Tibial nerve (tissue), 4 donors: ENCODE results near the gene ELF3. TPM values are rescaled to one million over a fixed set of nuclear protein-coding genes. Genes with fewer than 3 reads are reported as not detected.
"Not testable (repeated sequence)": the region's sequence is repeated elsewhere in the genome, so short reads cannot be mapped to it uniquely, and the experiment has no call there.

ENCODE experiments used
- DNase-seq, 2 donors: peaks; one replicate each; pipeline ENCODE4 v3.0.0-alpha.2; 2019; ENCODE audit warnings: low spot score in 2 of 2
- H3K27ac ChIP-seq, 4 donors: fragments of 200-600 bp; sonication (generic) in 3 of 4; one replicate each; pipeline ENCODE4 v1.5.1; 2017 to 2019; ENCODE audit warnings: mild to moderate bottlenecking in 1 of 4
- H3K27me3 ChIP-seq, 2 donors: fragments of 200-600 bp; sonication (generic) in 1 of 2; one replicate each; pipeline versions ENCODE4 v1.5.1 to v1.6.0; 2017 to 2019
- H3K36me3 ChIP-seq, 3 donors: fragments of 200-600 bp; sonication (generic); one replicate each; pipeline ENCODE4 v1.5.1; 2018 to 2019
- H3K4me1 ChIP-seq, 4 donors: fragments of 200-600 bp; sonication (generic) in 3 of 4; one replicate each; pipeline ENCODE4 v1.5.1; 2017 to 2019
- H3K4me3 ChIP-seq, 4 donors: fragments of 200-600 bp; sonication (generic) in 3 of 4; one replicate each; pipeline ENCODE4 v1.5.1; 2017 to 2019; ENCODE audit warnings: mild to moderate bottlenecking in 1 of 4, moderate library complexity in 1 of 4
- H3K9me3 ChIP-seq, 4 donors: fragments of 200-600 bp; sonication (generic) in 3 of 4; one replicate each; pipeline ENCODE4 v1.5.1; 2017 to 2019
- EP300 ChIP-seq, 2 donors: sonication (generic); formaldehyde crosslinking; IDR thresholded peaks; one replicate each; pipeline ENCODE4 v1.6.1; 2017; ENCODE audit warnings: antibody characterized with exemption in 2 of 2, mild to moderate bottlenecking in 1 of 2
- POLR2A ChIP-seq, 2 donors: fragments of 450-650 bp; IDR thresholded peaks; one replicate each; pipeline ENCODE4 v1.6.1; 2017; ENCODE audit warnings: antibody characterized with exemption in 2 of 2, mild to moderate bottlenecking in 2 of 2, moderate library complexity in 2 of 2
- WGBS, 2 donors: methylation state at CpG; one replicate each; pipeline ENCODE4 v1.1.5; 2018; 5-methylcytosine and 5-hydroxymethylcytosine counted together
- small RNA-seq: library from RNA; depleted of rRNA; stranded (forward); fragments of <200 nt; gene quantifications from one replicate; pipeline ENCODE3, GENCODE V24; 2016
- total RNA-seq, 4 donors: library from RNA; depleted of rRNA; stranded (reverse); fragments of >200 nt; gene quantifications; one replicate each; pipeline ENCODE4 v1.1.0, GENCODE V29; 2016
- TF ChIP-seq, protein P1 (sequence below), 5 experiments: fragments of 200-600 bp in 3 of 5; fragments of 450-650 bp in 2 of 5; sonication (generic) in 3 of 5; IDR thresholded peaks; one replicate each; pipeline ENCODE4 v1.5.1; 2016 to 2019; ENCODE audit warnings: antibody characterized with exemption in 5 of 5, mild to moderate bottlenecking in 3 of 5, moderate library complexity in 2 of 5

Gene ELF3
- total RNA-seq, 4 donors from 2014 or later = under 0.01 to 1.2 TPM; not detected in 2

DNA sequence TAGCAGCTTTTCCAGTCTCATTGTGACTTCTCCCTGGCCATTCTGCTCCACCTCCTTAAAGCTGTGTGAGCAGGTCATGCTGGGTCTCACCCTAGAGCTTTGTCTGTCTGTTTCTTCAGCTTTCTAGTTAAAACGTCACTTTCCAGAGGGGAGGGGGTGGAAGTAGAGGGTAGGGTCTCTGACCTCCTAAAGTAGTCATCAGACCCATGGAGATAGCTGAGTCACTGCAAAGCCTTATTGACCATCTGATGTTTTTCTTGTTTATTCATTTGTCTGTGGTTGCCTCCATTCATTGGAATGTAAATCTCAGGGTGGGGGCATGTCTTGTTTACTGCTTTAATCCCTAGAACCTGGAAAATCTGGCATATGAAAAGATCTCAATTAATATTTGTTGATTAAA lies 52.7 kb downstream of the ELF3 start:
- no peak for TF ChIP-seq POLR2A (IDR thresholded peaks at IDR 0.05)
- no peak for TF ChIP-seq EP300 (IDR thresholded peaks at IDR 0.05)
- TF ChIP-seq, protein P1, sequence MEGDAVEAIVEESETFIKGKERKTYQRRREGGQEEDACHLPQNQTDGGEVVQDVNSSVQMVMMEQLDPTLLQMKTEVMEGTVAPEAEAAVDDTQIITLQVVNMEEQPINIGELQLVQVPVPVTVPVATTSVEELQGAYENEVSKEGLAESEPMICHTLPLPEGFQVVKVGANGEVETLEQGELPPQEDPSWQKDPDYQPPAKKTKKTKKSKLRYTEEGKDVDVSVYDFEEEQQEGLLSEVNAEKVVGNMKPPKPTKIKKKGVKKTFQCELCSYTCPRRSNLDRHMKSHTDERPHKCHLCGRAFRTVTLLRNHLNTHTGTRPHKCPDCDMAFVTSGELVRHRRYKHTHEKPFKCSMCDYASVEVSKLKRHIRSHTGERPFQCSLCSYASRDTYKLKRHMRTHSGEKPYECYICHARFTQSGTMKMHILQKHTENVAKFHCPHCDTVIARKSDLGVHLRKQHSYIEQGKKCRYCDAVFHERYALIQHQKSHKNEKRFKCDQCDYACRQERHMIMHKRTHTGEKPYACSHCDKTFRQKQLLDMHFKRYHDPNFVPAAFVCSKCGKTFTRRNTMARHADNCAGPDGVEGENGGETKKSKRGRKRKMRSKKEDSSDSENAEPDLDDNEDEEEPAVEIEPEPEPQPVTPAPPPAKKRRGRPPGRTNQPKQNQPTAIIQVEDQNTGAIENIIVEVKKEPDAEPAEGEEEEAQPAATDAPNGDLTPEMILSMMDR (IDR thresholded peaks at IDR 0.05) = no peak
- no peak for DNase-seq
- 0 to 12% methylated on average over 1 of the region's 1 CpG for WGBS, 2 donors

DNA sequence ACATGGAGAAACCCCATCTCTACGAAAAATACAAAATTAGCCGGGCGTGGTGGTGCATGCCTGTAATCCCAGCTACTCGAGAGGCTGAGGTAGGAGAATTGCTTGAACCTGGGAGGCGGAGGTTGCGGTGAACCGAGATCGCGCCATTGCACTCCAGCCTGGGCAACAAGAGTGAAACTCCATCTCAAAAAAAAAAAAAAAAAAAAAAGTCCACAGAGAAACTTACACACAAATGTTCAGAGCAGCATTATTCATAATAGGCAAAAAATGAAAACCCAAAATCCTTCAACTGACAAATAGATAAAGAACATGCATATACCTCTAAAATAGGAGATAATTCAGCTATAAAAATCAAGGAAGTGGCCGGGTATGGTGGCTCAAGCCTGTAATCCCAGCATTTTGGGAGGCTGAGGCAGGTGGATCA lies 54.5 kb downstream of the ELF3 start:
- H3K4me1 ChIP-seq, H3K27ac ChIP-seq, H3K4me3 ChIP-seq, H3K36me3 ChIP-seq, DNase-seq, H3K9me3 ChIP-seq, H3K27me3 ChIP-seq: not testable (repeated sequence)
- 90 to 94% methylated on average over 10 of the region's 10 CpGs for WGBS, 2 donors

More for the DNA sequence above, 52.7 kb downstream of the ELF3 start:
- Histone ChIP-seq H3K9me3 (no peaks in the 10 kb centered on the region), H3K4me1 (no peaks in the 10 kb centered on the region), H3K27me3 (no peaks in the 10 kb centered on the region), H3K27ac (no peak overlapping the region), H3K4me3 (no peak overlapping the region), H3K36me3 (no peaks in the 10 kb centered on the region)

Small RNA genes within 50 kb of the gene (small RNA-seq; reads per million reads assigned to genes)
- not detected for gene AL691482.1
- gene AL691482.2 = not detected
- not detected for gene MIR6740
- not detected for gene RF00156

Other genes starting within 250 kb of the ELF3 start
- 10 to 100 TPM; 13.3 to 22.1 (median 15.3) TPM for gene IPO9, start 181.4 kb upstream of the ELF3 start, total RNA-seq
- gene SHISA4, start 121.7 kb upstream of the ELF3 start, total RNA-seq = 10 to 100 TPM; 42.6 to 76.6 (median 66.4) TPM
- gene LMOD1, start 64.0 kb upstream of the ELF3 start, total RNA-seq = 100 to 1,000 TPM in 2 of 4 donors, 10 to 100 TPM in 2; 86.9 to 165 (median 107) TPM
- 10 to 100 TPM; 16.2 to 31.8 (median 21.0) TPM for gene TIMM17A, start 55.1 kb upstream of the ELF3 start, total RNA-seq
- gene RNPEP, start 27.9 kb upstream of the ELF3 start, total RNA-seq = 100 to 1,000 TPM; 107 to 168 (median 135) TPM
- gene GPR37L1, start 112.3 kb downstream of the ELF3 start, total RNA-seq = 10 to 100 TPM; 13.8 to 26.3 (median 24.3) TPM
- 10 to 100 TPM; 35.0 to 64.5 (median 49.3) TPM for gene ARL8A, start 134.2 kb downstream of the ELF3 start, total RNA-seq
- 10 to 100 TPM in 1 of 4 donors, 1 to 10 TPM in 3; 1.2 to 13.8 (median 6.8) TPM for gene PTPN7, start 150.0 kb downstream of the ELF3 start, total RNA-seq
- gene LGR6, start 183.2 kb downstream of the ELF3 start, total RNA-seq = under 1 TPM in 1 of 4 donors, not detected in 3; 0.42 TPM